ENCODE results near the gene HNRNPK. TPM values are rescaled to one million over a fixed set of nuclear protein-coding genes. Genes with fewer than 3 reads are reported as not detected.

The HNRNPK gene
- total and polyA plus RNA-seq, 2 of the 13 experiments (the other 11 are each of a cell fraction or from before 2014, with no cell fraction given), result 321 to 712 TPM

DNA sequence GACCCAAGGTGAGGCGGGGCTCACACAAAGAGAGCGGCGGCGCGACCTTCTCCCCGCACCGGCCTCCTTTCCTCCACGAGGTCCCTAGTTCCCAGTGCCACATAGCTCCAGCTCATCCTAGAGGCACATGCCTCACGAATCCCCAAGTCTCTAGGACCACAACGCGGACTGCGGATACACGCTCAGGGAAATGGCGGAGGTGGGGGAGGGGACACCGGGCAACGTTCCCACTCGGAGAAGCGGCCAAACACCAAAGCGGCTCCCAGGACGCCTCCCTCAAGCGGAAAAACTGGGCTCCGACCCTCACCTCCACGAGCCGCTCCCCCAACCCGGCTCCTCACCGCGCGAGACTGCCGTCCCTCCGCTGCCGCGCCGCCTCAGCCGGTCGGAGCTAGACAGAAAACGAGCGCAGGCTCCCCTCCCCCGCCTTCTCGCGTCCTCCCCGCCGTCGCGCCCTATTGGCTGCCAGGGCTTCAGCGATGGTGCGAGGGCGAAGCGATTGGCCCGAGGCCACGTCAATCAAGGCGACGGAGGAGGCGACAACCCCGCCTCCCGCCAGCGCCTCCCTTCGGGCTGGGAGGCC is at the start of gene HNRNPK (continued):
- TF ChIP-seq ZBTB40 (IDR thresholded peaks at IDR 0.05), result no peak
- no peak for TF ChIP-seq ZBTB40 (CRISPR knock-in tag; IDR thresholded peaks at IDR 0.05)
- peak; percentile 75 for TF ChIP-seq ZFP82 (CRISPR knock-in tag; IDR thresholded peaks at IDR 0.05; ENCODE audit: borderline replicate concordance)
- TF ChIP-seq ZNF33A (CRISPR knock-in tag; IDR thresholded peaks at IDR 0.05; ENCODE audit: borderline replicate concordance), result 0 out of 2 replicates have a peak, but pooled peaks have one; percentile 2
- TF ChIP-seq, protein P1, sequence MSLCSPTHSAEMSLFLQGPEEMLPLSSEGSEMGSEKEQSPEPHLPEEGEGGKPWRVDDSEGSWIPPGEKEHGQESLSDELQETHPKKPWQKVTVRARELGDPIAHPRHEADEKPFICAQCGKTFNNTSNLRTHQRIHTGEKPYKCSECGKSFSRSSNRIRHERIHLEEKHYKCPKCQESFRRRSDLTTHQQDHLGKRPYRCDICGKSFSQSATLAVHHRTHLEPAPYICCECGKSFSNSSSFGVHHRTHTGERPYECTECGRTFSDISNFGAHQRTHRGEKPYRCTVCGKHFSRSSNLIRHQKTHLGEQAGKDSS (CRISPR knock-in tag; IDR thresholded peaks at IDR 0.05; ENCODE audit: borderline replicate concordance, low read depth), result no peak; the same call in 1 of the 2 replicates
- TF ChIP-seq, protein P2, sequence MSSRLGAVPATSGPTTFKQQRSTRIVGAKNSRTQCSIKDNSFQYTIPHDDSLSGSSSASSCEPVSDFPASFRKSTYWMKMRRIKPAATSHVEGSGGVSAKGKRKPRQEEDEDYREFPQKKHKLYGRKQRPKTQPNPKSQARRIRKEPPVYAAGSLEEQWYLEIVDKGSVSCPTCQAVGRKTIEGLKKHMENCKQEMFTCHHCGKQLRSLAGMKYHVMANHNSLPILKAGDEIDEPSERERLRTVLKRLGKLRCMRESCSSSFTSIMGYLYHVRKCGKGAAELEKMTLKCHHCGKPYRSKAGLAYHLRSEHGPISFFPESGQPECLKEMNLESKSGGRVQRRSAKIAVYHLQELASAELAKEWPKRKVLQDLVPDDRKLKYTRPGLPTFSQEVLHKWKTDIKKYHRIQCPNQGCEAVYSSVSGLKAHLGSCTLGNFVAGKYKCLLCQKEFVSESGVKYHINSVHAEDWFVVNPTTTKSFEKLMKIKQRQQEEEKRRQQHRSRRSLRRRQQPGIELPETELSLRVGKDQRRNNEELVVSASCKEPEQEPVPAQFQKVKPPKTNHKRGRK (CRISPR knock-in tag; IDR thresholded peaks at IDR 0.05), result no peak
- TF ChIP-seq, protein P3, sequence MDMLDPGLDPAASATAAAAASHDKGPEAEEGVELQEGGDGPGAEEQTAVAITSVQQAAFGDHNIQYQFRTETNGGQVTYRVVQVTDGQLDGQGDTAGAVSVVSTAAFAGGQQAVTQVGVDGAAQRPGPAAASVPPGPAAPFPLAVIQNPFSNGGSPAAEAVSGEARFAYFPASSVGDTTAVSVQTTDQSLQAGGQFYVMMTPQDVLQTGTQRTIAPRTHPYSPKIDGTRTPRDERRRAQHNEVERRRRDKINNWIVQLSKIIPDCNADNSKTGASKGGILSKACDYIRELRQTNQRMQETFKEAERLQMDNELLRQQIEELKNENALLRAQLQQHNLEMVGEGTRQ (IDR thresholded peaks at IDR 0.05; ENCODE audit: low read depth, low read length), result no peak
- TF ChIP-seq, protein P3 (CRISPR knock-in tag; IDR thresholded peaks at IDR 0.05; ENCODE audit: borderline replicate concordance), result no peak
- peak; percentile 99 for TF ChIP-seq RBFOX2 (IDR thresholded peaks at IDR 0.05; ENCODE audit: low read depth, low read length)
- TF ChIP-seq, protein P4, sequence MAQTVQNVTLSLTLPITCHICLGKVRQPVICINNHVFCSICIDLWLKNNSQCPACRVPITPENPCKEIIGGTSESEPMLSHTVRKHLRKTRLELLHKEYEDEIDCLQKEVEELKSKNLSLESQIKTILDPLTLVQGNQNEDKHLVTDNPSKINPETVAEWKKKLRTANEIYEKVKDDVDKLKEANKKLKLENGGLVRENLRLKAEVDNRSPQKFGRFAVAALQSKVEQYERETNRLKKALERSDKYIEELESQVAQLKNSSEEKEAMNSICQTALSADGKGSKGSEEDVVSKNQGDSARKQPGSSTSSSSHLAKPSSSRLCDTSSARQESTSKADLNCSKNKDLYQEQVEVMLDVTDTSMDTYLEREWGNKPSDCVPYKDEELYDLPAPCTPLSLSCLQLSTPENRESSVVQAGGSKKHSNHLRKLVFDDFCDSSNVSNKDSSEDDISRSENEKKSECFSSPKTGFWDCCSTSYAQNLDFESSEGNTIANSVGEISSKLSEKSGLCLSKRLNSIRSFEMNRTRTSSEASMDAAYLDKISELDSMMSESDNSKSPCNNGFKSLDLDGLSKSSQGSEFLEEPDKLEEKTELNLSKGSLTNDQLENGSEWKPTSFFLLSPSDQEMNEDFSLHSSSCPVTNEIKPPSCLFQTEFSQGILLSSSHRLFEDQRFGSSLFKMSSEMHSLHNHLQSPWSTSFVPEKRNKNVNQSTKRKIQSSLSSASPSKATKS (CRISPR knock-in tag; IDR thresholded peaks at IDR 0.05), result no peak
- TF ChIP-seq NKX3-1 (CRISPR knock-in tag; IDR thresholded peaks at IDR 0.05), result no peak
- TF ChIP-seq ZNF510 (CRISPR knock-in tag; IDR thresholded peaks at IDR 0.05; ENCODE audit: low read depth), result no peak
- no peak for TF ChIP-seq ZFX (CRISPR knock-in tag; IDR thresholded peaks at IDR 0.05; ENCODE audit: low read depth)

All from HepG2 (cell line).